ENCODE results near the gene CIDEC. TPM values are rescaled to one million over a fixed set of nuclear protein-coding genes. Genes with fewer than 3 reads are reported as not detected.

The CIDEC gene
- total RNA-seq, 1 experiment from 2014 or later: 1.9 TPM

- ChIA-PET POLR2A (no interaction called here), CTCF (no interaction called here)
- Histone ChIP-seq H3K4me3 (ENCODE audit: low read depth, low read length) (no peak overlapping the region), H3K27me3 (replicated peaks; ENCODE audit: control insufficient read depth, insufficient read depth, low read length) (no peaks in the 10 kb centered on the region), H3K36me3 (ENCODE audit: control insufficient read depth, insufficient read depth, low read length) (no peaks in the 10 kb centered on the region), H3K9me3 (no peaks in the 10 kb centered on the region), H3K4me1 (no peaks in the 10 kb centered on the region; the same call in 1 of the 2 replicates)
- BruUV-seq (replicated peaks): no TSS peak
- TF ChIP-seq CTCF (IDR thresholded peaks at IDR 0.05; ENCODE audit: insufficient read depth in 1 of 2, low read depth in 1 of 2, low read length in 1 of 2, severe bottlenecking in 1 of 2, unreplicated experiment in 1 of 2): no peak
- DNase-seq: no peak
- Mint-ChIP-seq H3K36me3 (ENCODE audit: insufficient read depth, unreplicated experiment) (no peaks in the 10 kb centered on the region), H3K4me1 (ENCODE audit: low read depth, unreplicated experiment) (no peaks in the 10 kb centered on the region), H3K27me3 (ENCODE audit: insufficient read depth, unreplicated experiment) (no peaks in the 10 kb centered on the region), H3K4me3 (ENCODE audit: unreplicated experiment) (no peak overlapping the region), H3K9me3 (ENCODE audit: unreplicated experiment) (no peaks in the 10 kb centered on the region), H3K27ac (ENCODE audit: unreplicated experiment) (no peak overlapping the region)
- intact Hi-C loops (cut with micrococcal nuclease; ENCODE audit: unreplicated experiment): no loop called here
Measured at GRCh38 chr3:9864200-9864927, 15.7 kb downstream of the CIDEC start.

- Mint-ChIP-seq H3K4me1 (ENCODE audit: low read depth, unreplicated experiment) (no peaks in the 10 kb centered on the region), H3K27me3 (ENCODE audit: insufficient read depth, unreplicated experiment) (no peaks in the 10 kb centered on the region), H3K9me3 (ENCODE audit: unreplicated experiment) (no peaks in the 10 kb centered on the region), H3K36me3 (ENCODE audit: insufficient read depth, unreplicated experiment) (no peaks in the 10 kb centered on the region), H3K4me3 (ENCODE audit: unreplicated experiment) (no peak overlapping the region), H3K27ac (ENCODE audit: unreplicated experiment) (no peak overlapping the region)
- Histone ChIP-seq H3K4me1 (no peaks in the 10 kb centered on the region; the same call in 1 of the 2 replicates), H3K36me3 (ENCODE audit: control insufficient read depth, insufficient read depth, low read length) (no peaks in the 10 kb centered on the region), H3K4me3 (ENCODE audit: low read depth, low read length) (no peak overlapping the region), H3K9me3 (no peaks in the 10 kb centered on the region), H3K27me3 (replicated peaks; ENCODE audit: control insufficient read depth, insufficient read depth, low read length) (no peaks in the 10 kb centered on the region)
- ChIA-PET POLR2A (no interaction called here), CTCF (interaction anchor here (1.0 kb wide), 1 partner anchor 14 kb away, joined by 3 read pairs; no protein-coding TSS in a partner anchor)
- BruUV-seq (replicated peaks): no TSS peak
- no peak for TF ChIP-seq CTCF (IDR thresholded peaks at IDR 0.05; ENCODE audit: insufficient read depth in 1 of 2, low read depth in 1 of 2, low read length in 1 of 2, severe bottlenecking in 1 of 2, unreplicated experiment in 1 of 2)
- intact Hi-C loops (cut with micrococcal nuclease; ENCODE audit: unreplicated experiment): no loop called here
- no peak for DNase-seq
Measured at GRCh38 chr3:9863058-9863772, 16.8 kb downstream of the CIDEC start.

GRCh38 chr3:9862391-9863057 is 17.5 kb downstream of the CIDEC start:
- no TSS peak for BruUV-seq (replicated peaks)
- intact Hi-C loops (cut with micrococcal nuclease; ENCODE audit: unreplicated experiment): no loop called here
- H3K4me1 Mint-ChIP-seq (ENCODE audit: low read depth, unreplicated experiment): no peaks in the 10 kb centered on the region

More at GRCh38 chr3:9862391-9863057, 17.5 kb downstream of the CIDEC start:
- POLR2A ChIA-PET: no interaction called here
- H3K36me3 Mint-ChIP-seq (ENCODE audit: insufficient read depth, unreplicated experiment): no peaks in the 10 kb centered on the region
- Histone ChIP-seq H3K27me3 (replicated peaks; ENCODE audit: control insufficient read depth, insufficient read depth, low read length) (no peaks in the 10 kb centered on the region), H3K36me3 (ENCODE audit: control insufficient read depth, insufficient read depth, low read length) (no peaks in the 10 kb centered on the region), H3K4me3 (ENCODE audit: low read depth, low read length) (no peak overlapping the region), H3K9me3 (no peaks in the 10 kb centered on the region), H3K4me1 (no peaks in the 10 kb centered on the region; the same call in 1 of the 2 replicates)
- TF ChIP-seq CTCF (IDR thresholded peaks at IDR 0.05; ENCODE audit: insufficient read depth in 1 of 2, low read depth in 1 of 2, low read length in 1 of 2, severe bottlenecking in 1 of 2, unreplicated experiment in 1 of 2): peak in 1 of 2 experiments; percentile 38
- H3K4me3 Mint-ChIP-seq (ENCODE audit: unreplicated experiment): no peak overlapping the region
- CTCF ChIA-PET: interaction anchor here (1.0 kb wide), 1 partner anchor 13 kb away, joined by 3 read pairs; no protein-coding TSS in a partner anchor
- H3K27ac Mint-ChIP-seq (ENCODE audit: unreplicated experiment): no peak overlapping the region
- H3K27me3 Mint-ChIP-seq (ENCODE audit: insufficient read depth, unreplicated experiment): no peaks in the 10 kb centered on the region
- H3K9me3 Mint-ChIP-seq (ENCODE audit: unreplicated experiment): no peaks in the 10 kb centered on the region
- DNase-seq: peak in 1 of 2 experiments; percentile 41
